ENCODE results near the gene QSOX1.

DNA sequence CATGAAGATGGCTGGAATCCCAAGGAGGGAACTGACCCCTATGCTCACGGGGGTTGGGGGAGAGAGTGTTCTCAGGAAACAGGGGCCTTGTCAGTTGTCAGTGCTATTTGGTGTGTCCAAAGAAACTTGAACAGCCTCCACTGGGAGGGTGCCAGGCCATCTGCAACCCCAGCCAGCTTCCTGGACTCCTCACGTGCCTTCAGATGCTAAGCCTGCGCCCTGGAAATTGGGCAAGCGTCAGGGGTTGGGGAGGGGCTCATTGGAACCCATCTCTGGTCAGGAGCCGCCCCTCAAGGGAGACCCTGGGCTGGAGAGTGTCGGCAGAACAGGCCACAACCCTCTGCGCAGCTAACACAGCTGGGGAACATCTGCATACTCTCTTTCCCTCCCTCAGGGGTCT is 62.3 kb downstream of the QSOX1 start:
- TF ChIP-seq TAF1 (IDR thresholded peaks at IDR 0.05; ENCODE audit: low read depth, low read length) (no peak), POLR2A (IDR thresholded peaks at IDR 0.05; ENCODE audit: low read depth, low read length) (no peak), POLR2AphosphoS5 (IDR thresholded peaks at IDR 0.05; ENCODE audit: low read depth, low read length) (no peak), PAX5 (IDR thresholded peaks at IDR 0.05; ENCODE audit: insufficient read depth, low read length, severe bottlenecking) (no peak), SPI1 (IDR thresholded peaks at IDR 0.05; ENCODE audit: low read depth, low read length) (no peak), POU2F2 (IDR thresholded peaks at IDR 0.05; ENCODE audit: low read depth, low read length) (no peak)
